VCaP (cell line): Measurements from ENCODE around the gene EBF4.
A peak's percentile ranks its signal among the peaks of the same experiment; 100 is the strongest.
"Not testable (repeated sequence)": the region's sequence is repeated elsewhere in the genome, so short reads cannot be mapped to it uniquely, and the experiment has no call there.

Source experiments
- H3K27ac ChIP-seq: fragments of 450-650 bp; 2 replicates; pipeline ENCODE4 v1.5.1; 2017
- TF ChIP-seq, protein P1 (sequence below): fragments of 450-650 bp; conservative IDR thresholded peaks from 2 replicates; pipeline ENCODE4 v1.5.1; 2017; ENCODE audit warnings: mild to moderate bottlenecking, moderate library complexity

The EBF4 gene

DNA sequence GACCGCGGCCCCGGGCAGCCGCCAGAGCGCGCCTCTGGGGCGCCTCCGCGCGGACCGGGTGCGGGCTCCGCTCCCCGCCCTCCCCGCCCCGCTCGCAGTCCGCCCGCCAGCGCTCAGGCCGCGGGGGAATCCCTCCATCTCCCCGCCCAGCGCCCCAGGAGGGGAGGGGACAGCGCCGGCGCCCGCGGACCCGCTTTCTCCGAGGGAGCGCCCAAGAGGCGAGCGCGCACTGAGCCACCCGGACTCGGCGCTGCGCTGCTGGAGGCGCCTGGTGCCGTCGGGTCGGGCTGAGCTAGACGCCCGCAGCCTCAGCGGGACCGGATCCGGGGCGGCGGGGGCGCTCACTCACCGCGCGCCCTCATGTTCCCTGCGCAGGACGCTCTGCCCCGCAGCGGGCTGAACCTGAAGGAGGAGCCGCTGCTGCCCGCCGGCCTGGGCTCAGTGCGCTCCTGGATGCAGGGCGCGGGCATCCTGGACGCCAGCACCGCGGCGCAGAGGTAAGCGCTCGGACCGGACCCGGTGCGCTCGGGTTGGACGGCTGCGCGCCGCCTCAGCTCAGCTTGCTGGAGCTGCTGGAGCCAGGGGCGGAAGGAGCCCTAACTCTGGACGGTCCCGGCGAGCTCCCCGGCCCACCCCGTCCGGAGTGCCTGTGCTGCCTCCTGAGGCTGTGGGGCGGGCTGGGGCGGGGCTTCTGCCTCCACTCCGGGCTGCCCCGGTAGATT lies 867 bp downstream of the EBF4 start:
- TF ChIP-seq, protein P1, sequence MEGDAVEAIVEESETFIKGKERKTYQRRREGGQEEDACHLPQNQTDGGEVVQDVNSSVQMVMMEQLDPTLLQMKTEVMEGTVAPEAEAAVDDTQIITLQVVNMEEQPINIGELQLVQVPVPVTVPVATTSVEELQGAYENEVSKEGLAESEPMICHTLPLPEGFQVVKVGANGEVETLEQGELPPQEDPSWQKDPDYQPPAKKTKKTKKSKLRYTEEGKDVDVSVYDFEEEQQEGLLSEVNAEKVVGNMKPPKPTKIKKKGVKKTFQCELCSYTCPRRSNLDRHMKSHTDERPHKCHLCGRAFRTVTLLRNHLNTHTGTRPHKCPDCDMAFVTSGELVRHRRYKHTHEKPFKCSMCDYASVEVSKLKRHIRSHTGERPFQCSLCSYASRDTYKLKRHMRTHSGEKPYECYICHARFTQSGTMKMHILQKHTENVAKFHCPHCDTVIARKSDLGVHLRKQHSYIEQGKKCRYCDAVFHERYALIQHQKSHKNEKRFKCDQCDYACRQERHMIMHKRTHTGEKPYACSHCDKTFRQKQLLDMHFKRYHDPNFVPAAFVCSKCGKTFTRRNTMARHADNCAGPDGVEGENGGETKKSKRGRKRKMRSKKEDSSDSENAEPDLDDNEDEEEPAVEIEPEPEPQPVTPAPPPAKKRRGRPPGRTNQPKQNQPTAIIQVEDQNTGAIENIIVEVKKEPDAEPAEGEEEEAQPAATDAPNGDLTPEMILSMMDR = no peak
- peak overlapping the region; percentile 62 for H3K27ac ChIP-seq

DNA sequence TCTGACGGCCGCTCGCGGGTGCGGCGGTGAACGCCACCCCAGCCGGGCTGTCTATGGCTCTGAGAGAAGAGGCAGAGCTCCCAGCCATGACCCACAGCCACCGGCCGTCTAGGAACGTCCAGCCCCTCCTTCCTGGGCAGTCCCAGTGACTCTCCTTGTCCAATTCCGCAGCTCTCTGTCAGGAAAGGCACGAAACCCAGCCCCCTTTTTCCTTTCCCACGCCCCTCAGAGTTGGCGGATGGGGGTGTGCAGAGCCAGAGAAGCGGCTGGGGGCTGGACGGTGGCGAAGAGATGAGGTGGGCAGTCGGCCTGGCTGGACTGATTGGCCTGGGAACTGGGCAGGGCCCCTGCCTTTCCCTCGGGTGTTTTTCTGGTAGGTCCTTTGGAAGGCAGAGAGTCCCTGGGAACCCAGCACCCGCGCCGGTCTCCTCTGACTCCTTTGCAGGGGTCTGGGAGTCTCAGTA lies 1.5 kb downstream of the EBF4 start:
- peak overlapping the region; percentile 62 for H3K27ac ChIP-seq
- TF ChIP-seq, protein P1 = no peak

DNA sequence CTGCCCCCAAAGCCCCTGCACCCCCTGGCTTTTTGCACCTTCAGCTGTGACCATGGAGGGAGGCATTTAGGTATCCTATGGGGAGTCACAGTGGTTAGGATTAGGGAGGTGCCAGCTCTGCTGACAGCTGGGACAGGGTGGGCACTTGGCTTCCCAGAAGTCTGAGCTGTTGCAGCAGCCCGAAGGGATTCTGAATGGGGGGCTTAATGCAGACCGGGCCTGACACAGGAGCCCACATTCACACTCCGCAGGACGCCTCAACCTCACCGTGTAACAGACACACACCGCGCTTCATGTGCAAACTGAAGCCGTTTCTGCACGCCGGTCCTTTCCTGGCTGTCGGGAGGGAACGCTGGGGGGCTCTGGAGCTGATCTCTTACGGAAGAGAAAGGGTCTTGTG lies 1.9 kb downstream of the EBF4 start:
- TF ChIP-seq, protein P1 = no peak
- H3K27ac ChIP-seq = no peak overlapping the region

DNA sequence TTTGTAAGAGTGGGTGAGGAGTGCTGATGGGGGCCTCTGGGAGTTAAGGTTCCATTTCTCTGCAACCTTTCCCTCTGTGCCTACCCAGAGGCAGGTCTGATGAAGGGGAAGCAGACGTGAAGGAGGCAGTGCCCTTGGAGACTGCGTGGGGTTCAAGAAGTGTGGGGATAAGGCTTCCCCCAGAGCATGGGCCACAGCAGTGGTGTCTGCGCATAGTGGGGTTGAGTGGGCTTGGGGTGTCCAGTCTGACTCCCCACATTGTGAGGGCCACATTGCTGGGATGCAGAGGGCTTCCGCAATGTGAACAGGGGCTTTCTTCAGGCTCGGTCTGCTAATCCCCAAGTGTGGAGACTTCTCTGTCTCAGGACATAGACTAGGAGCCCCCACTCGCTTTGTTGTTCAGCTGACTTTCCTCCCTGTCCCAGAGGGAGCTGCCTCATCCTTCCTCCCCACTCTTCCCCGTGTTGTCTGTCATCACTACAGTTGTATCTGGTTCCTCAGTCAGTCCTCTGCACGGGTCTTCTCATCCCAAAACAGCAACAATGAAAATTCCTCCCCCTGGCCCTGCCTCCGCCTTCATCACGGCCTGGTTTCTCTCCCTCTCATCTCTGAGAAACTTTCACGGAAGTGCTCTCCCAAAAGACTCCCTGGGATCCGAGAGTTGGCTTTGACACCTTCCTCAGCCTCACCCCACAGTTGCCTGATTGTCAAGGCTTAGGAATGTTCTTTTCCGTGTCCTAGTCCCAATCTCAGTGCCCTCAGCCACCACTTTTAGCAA lies 2.8 kb downstream of the EBF4 start:
- H3K27ac ChIP-seq = no peak overlapping the region
- TF ChIP-seq, protein P1 = no peak

DNA sequence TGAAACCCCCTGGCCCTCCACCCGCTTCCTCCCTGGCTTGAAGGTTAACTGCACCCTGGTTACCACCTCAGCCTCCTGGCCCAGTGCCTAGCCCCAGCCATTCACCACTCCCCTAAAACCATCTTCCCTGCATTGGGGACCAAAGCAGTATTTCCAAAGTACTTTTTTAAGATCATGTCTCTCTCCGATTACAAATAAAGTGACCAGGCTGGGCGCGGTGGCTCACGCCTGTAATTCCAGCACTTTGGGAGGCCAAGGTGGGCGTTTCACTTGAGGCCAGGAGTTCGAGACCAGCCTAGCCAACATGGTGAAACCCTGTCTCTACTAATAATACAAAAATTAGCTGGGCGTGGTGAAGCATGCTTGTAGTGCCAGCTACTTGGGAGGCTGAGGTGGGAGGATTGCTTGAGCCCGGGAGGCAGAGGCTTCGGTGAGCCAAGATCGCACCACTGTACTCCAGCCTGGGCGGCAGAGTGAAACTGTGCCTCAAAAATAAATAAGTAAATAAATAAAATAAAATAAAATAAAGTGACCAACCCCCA lies 3.5 kb downstream of the EBF4 start:
- H3K27ac ChIP-seq = not testable (repeated sequence)

DNA sequence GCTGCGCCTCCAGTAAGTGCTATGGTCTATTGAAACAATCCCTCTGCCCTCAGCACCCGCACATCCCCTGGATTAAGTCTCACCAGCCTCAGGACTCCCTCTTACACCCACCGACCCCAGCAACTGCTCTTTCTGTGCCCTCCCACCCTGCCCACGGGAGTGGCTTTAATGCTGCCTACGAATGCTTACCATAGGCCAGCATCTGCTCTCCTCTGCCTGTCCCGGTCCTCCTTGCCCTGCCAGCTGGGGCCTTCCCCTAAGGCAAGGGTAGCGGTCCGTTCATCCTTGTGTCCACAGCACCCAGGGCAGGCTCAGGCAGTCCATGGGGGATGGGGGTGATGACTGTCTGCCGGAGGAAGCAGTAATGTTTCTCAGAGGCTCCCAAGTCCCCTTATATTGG lies 4.1 kb downstream of the EBF4 start:
- TF ChIP-seq, protein P1 = no peak

DNA sequence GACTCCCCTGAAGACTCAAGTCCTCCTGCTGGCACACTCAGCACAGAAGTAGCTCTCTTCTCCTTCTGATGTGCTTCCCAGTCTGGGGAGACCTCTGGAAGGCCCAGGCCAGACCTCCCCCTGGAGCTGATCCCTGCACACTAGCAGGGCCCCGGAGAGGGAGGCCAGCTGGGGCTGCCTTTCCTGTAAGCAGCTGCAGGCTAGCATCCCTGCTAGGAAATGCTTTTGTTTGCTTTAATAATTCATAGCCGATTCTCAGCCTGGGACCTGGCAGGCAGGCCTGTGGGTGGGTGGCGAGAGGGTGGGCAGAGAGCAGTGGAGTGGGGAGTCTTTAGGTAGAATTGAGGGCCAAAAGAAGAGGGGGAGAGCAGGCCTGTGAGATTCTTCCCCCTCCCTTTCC lies 5.2 kb downstream of the EBF4 start:
- H3K27ac ChIP-seq = peak overlapping the region; percentile 44; the same call in 1 of the 2 replicates
- TF ChIP-seq, protein P1 = no peak

More for the DNA sequence above, 4.1 kb downstream of the EBF4 start:
- no peak overlapping the region for H3K27ac ChIP-seq
